Measurements from ENCODE around the gene MTREX.

Gene MTREX

GRCh38 chr5:55338810-55339243, 31.0 kb downstream of the MTREX start:
- no peak for TF ChIP-seq CTCF (IDR thresholded peaks at IDR 0.05; ENCODE audit: insufficient read depth, low read length, poor library complexity, severe bottlenecking)
- peak; percentile 36 for DNase-seq (ENCODE audit: extremely low read depth, insufficient read length)
- no peak overlapping the region for H3K4me3 ChIP-seq (replicated peaks; ENCODE audit: low read depth, low read length)
- no peaks in the 10 kb centered on the region for H3K27me3 ChIP-seq (replicated peaks; ENCODE audit: control insufficient read depth, insufficient read depth, low read length)
- no peaks in the 10 kb centered on the region for H3K36me3 ChIP-seq (ENCODE audit: control insufficient read depth, insufficient read depth, low read length)

- Histone ChIP-seq H3K4me3 (replicated peaks; ENCODE audit: low read depth, low read length) (no peak overlapping the region), H3K27me3 (replicated peaks; ENCODE audit: control insufficient read depth, insufficient read depth, low read length) (no peaks in the 10 kb centered on the region), H3K36me3 (ENCODE audit: control insufficient read depth, insufficient read depth, low read length) (peaks cover 7% of the 10 kb centered on the region)
- DNase-seq (ENCODE audit: extremely low read depth, insufficient read length) = no peak
- TF ChIP-seq CTCF (IDR thresholded peaks at IDR 0.05; ENCODE audit: insufficient read depth, low read length, poor library complexity, severe bottlenecking) = no peak
Measured at GRCh38 chr5:55343107-55343506, 35.3 kb downstream of the MTREX start.

GRCh38 chr5:55343609-55344008, 35.8 kb downstream of the MTREX start:
- H3K27me3 ChIP-seq (replicated peaks; ENCODE audit: control insufficient read depth, insufficient read depth, low read length) = no peaks in the 10 kb centered on the region
- no peak for DNase-seq (ENCODE audit: extremely low read depth, insufficient read length)
- no peak overlapping the region for H3K4me3 ChIP-seq (replicated peaks; ENCODE audit: low read depth, low read length)
- no peak for TF ChIP-seq CTCF (IDR thresholded peaks at IDR 0.05; ENCODE audit: insufficient read depth, low read length, poor library complexity, severe bottlenecking)
- H3K36me3 ChIP-seq (ENCODE audit: control insufficient read depth, insufficient read depth, low read length) = peaks cover 9% of the 10 kb centered on the region

GRCh38 chr5:55344392-55344992, 36.7 kb downstream of the MTREX start:
- TF ChIP-seq CTCF (IDR thresholded peaks at IDR 0.05; ENCODE audit: insufficient read depth, low read length, poor library complexity, severe bottlenecking) = peak; percentile 80
- H3K27me3 ChIP-seq (replicated peaks; ENCODE audit: control insufficient read depth, insufficient read depth, low read length) = no peaks in the 10 kb centered on the region
- DNase-seq (ENCODE audit: extremely low read depth, insufficient read length) = no peak
- no peak overlapping the region for H3K4me3 ChIP-seq (replicated peaks; ENCODE audit: low read depth, low read length)
- peaks cover 9% of the 10 kb centered on the region for H3K36me3 ChIP-seq (ENCODE audit: control insufficient read depth, insufficient read depth, low read length)

GRCh38 chr5:55345327-55345726, 37.5 kb downstream of the MTREX start:
- Histone ChIP-seq H3K27me3 (replicated peaks; ENCODE audit: control insufficient read depth, insufficient read depth, low read length) (no peaks in the 10 kb centered on the region), H3K36me3 (ENCODE audit: control insufficient read depth, insufficient read depth, low read length) (peaks cover 9% of the 10 kb centered on the region), H3K4me3 (replicated peaks; ENCODE audit: low read depth, low read length) (no peak overlapping the region)
- TF ChIP-seq CTCF (IDR thresholded peaks at IDR 0.05; ENCODE audit: insufficient read depth, low read length, poor library complexity, severe bottlenecking) = no peak
- no peak for DNase-seq (ENCODE audit: extremely low read depth, insufficient read length)

- peaks cover 9% of the 10 kb centered on the region for H3K36me3 ChIP-seq (ENCODE audit: control insufficient read depth, insufficient read depth, low read length)
- TF ChIP-seq CTCF (IDR thresholded peaks at IDR 0.05; ENCODE audit: insufficient read depth, low read length, poor library complexity, severe bottlenecking) = no peak
- no peak for DNase-seq (ENCODE audit: extremely low read depth, insufficient read length)
- H3K4me3 ChIP-seq (replicated peaks; ENCODE audit: low read depth, low read length) = no peak overlapping the region
- no peaks in the 10 kb centered on the region for H3K27me3 ChIP-seq (replicated peaks; ENCODE audit: control insufficient read depth, insufficient read depth, low read length)
Measured at GRCh38 chr5:55347786-55348185, 40.0 kb downstream of the MTREX start.

Data from GM06990 (cell line).